Occipital lobe (tissue), 2 donors: ENCODE data around the gene MICOS13. TPM values are rescaled to one million over a fixed set of nuclear protein-coding genes. Genes with fewer than 3 reads are reported as not detected.
A peak's percentile ranks its signal among the peaks of the same experiment; 100 is the strongest.
"Not testable (repeated sequence)": the region's sequence is repeated elsewhere in the genome, so short reads cannot be mapped to it uniquely, and the experiment has no call there.

Source experiments
- DNase-seq: peaks from one replicate; lab custom pipeline; 2025; lab: John Stamatoyannopoulos, UW
- total RNA-seq: library from RNA; depleted of rRNA; stranded (reverse); fragments of >200 nt; gene quantifications from one replicate; pipeline ENCODE4 v1.2.3, GENCODE V29; 2014

The MICOS13 gene
- total RNA-seq, 1 donor from 2014 or later, result 16.2 TPM

DNA sequence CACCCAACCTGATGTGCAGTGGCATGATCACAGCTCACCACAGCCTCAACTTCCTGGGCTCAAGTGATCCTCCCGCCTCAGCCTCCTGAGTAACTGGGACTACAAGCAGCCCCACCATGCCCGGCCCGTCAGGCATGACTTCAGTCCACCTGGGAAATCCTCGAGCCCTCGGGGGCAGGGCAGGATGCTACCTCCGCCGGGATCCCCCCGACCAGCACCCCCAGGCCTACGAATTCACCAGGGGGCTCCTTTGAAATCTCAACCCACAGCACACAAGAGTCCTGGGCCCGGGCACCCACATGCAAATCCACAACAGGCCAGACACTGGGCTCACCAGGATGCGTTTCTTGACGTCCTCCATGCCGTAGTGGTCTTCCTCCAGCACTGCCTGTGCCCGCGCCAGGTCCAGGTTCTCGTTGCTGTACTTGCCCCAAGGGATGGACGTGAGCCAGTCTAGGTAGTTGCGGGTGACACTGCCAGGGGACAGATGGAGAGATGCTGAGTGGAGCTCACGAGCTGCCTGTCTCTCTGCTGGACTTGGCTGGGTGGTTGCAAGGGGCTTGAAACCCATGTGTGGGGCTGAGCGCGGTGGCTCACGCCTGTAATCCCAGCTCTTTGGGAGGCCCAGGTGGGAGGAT lies 20.3 kb upstream of the MICOS13 start:
- DNase-seq, result no peak

DNA sequence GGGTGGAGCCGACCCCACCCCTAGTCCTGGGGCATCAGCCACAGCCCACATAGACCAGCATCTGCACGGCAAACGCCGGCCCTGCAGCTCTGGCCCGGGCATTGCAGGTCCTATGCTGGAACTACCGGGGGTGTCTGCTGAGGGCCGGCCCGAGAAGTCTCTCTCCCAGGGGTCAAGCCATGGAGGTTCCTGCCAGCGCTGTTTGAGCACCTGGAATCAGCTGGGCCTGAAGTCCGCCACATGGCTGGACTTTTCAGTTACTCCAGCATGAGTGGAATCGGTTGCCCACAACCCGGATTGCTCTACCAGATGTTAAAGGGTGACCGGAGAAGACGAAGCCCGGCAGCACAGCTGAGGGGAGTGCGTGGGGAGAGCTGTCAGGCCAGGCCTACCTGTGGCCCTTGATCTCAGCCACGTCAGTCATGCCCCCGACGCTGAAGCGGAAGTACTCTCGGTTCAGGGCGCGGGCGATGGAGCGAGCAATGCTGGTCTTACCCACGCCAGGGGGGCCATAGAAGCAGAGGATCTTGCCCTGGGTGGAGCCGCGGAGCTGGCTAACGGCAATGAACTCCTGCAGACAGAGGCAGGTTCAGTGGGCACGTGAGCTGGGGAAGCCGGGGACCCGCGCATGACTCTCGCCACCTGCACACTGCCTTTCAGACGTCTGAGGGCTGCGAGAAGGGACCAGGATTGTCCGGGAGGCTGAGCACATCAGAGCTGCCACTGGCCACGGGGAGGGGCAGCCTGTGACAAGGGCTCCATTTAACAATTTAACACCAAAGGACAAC lies 18.5 kb upstream of the MICOS13 start:
- DNase-seq, result no peak

DNA sequence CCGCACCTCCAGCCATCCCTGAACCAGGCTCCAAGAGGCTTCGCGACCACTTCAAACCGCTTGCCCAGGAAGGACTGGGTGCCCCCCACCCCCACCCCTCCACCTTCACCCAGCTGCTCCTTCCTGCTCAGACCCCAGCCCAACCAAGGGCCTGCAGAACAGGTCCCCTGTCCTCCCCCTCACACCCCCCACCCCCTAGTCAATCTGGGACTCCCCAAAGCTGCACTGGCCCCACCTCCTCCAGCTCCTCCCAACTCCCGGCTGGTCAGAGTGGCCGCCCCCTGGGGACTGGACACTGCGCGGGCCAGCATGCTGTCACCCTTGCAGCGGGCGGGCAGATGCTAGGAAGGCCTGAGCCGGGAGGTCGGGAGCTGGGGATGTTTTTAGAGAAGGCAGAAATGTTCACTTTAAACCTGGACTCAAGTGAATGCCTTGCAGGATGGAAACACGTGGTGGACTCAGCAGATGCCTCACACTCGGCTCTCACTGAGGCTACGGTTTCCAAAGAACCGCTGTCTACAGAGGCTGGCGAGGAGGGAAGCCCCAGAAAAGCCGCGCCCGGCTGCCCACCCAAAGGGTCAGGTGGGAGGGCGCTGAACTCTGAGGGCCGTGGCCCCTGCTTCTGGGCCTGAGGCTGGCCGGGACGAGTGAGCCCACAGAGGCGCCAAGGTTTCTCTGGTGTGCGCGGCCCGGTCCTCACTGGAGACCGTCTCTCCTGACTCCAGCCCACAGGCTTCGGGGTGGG lies 17.7 kb upstream of the MICOS13 start:
- DNase-seq, result no peak

DNA sequence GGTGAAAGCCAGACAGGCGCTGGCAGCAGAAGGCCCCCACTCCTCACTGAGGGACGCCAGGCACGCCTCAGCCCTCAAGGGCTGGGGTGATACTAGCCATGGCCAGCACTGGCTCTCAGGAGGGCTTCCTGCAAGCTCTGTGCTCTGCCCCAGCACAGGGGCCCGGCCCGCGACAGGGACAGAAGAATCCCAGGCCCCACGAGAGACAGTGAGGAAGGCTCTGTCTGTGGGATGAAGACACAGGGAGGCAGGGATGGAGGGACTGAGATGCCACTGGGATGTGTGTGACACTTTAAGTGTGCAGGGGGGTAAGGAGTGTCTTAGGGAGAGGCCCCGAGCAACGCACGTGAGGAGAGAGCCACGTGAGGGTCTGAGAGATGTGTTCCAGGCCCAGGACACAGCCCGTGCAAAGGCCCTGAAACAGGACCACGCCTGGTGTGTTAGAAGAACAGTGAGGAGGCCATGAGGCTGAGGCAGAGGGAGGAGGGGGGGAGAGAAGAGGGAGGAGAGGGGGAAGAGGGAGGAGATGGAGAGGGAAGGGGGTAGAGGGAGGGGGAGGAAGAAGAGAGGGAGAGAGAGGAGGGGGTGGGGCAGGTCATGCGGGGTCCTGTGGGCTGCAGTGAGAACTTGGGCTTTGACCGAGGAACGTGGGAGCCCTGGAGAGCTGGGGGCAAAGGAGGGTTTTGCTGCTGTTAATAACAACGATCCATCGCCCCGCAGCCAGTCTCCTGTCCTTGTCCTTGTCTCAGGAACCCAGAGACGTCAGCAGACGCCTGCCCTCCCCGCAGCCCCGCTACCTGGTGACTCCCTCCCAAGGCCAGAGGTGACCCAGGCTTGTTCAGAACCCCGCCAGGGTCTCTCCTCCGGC lies 16.9 kb upstream of the MICOS13 start:
- no peak for DNase-seq

DNA sequence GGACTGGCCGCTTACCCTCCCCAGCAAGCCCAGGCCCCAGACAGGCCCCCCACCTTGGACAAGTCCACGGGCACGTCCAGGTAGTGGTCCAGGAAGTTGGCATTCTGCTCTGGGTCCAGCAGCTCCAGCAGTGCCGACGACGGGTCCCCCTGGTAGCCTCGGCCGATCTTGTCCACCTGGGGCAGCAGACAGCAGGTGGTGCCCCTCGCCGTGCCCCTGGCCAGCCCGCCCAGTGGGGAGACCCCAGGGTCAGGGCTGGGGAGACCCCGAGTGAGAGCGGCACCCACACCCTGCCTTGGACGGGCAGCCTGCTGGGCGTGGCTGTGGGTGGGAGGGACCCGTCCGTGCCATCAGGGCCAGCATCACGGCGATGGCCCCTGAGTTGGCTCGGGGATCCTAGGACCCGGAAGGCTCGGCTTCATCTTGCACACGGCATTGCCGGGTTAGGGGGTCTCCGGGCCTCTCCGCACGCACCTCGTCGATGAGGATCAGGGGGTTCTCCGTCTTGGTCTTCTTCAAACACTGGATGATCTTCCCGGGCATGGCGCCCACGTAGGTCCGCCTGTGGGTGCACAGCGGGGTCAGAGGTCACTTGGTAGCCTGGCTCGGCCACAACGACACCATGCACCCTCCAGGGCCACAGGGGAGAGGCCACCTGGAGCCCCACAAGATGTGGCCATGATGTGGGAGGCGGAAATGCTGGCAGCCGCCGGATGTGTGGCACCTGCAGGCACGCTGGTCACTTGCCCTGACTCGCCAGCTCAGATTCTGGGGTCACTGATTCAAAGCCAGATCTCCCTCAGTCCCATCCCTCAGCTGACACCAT lies 16.1 kb upstream of the MICOS13 start:
- DNase-seq, result no peak

DNA sequence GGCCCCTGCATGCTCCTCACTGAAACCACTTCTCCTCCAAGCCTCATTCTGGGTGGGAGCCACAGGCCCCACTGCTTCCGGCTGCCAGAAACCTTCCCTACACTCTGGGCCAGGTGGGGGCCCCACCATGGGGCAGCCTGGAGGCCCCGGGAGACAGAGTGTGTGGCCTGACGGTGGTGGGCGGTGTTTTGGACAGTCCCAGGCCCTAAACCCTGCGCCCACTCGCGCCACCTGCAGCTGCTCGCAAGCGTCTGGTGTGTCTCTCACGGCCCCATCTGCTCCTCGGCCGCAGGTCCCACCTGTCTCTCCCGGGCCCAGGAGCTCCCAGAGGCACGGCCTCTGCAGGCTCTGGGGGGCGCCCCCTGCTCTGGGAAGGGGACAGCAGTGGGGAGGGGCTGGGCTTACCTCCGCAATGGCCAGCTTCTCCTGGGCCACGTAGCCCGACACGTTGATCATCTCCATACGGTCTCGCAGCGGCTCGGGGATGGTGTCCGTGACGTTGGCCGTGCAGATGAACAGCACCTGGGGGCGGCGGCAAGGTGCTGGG lies 15.4 kb upstream of the MICOS13 start:
- DNase-seq, result no peak

DNA sequence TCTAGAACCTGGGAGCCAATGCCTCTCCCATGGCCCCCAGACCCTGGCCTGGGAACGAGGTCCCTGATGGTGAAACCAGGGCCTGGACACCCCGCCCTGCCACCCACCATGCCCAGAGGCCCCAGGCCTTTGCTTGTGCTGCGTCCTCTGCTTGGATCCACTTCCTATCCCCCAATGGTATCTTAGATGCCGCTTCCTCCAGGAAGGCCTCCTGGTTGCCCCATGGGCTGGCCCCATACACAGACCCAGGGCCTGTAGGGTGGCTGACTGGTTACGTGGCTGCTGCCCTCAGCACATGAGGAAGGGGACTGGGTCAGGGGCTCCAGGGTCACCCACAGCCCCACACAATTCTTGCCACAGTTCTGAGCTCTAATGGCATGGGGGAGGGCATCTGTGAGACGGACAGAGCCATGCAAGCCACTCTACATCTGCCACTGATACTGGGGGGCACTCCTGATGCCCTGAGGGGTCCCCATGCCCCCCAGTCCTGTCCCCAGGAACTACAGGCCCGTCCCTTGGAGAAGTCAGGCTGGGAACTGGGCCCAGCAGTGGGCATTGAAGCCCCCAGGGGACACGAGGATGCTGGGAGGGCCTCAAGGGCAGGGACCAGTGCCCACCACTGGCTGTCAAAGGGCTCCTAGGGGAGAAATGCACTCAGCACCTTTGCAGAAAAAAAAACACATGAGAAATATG lies 14.8 kb upstream of the MICOS13 start:
- no peak for DNase-seq

DNA sequence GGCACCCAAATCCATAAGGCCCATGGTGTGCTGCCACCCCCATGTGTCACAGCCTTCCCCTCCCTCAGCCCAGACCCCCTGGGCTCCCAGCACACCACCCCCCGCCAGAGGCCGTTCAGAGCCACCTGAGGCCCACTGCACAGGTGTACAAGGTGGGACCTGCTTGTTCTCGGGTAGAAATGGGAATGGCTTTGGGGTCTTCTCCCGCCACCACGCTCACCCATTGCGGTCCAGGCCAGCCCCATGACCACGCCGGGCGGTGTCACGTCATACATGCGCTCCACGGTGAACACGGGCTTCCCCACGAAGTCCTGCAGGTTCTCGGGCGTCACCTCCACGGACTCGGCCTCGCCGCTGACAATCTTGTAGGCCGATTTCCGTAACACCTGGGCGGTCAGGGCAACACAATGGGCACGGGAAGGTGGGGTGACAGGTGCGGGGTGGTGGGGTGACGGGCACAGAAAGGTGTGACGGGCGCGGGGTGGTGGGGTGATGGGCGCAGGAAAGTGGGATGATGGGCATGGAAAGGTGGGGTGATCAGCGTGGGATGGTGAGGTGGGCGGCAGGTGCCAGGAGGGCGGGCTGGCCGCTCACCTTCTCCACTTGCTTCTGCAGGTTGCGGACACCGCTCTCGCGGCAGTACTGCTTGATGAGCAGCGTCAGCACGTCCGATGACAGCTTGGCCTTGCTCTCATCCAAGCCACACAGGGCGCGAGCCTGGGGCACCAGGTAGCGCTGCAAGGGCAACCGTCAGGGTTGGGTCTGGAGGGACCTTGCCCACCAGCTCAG lies 14.0 kb upstream of the MICOS13 start:
- DNase-seq, result no peak

DNA sequence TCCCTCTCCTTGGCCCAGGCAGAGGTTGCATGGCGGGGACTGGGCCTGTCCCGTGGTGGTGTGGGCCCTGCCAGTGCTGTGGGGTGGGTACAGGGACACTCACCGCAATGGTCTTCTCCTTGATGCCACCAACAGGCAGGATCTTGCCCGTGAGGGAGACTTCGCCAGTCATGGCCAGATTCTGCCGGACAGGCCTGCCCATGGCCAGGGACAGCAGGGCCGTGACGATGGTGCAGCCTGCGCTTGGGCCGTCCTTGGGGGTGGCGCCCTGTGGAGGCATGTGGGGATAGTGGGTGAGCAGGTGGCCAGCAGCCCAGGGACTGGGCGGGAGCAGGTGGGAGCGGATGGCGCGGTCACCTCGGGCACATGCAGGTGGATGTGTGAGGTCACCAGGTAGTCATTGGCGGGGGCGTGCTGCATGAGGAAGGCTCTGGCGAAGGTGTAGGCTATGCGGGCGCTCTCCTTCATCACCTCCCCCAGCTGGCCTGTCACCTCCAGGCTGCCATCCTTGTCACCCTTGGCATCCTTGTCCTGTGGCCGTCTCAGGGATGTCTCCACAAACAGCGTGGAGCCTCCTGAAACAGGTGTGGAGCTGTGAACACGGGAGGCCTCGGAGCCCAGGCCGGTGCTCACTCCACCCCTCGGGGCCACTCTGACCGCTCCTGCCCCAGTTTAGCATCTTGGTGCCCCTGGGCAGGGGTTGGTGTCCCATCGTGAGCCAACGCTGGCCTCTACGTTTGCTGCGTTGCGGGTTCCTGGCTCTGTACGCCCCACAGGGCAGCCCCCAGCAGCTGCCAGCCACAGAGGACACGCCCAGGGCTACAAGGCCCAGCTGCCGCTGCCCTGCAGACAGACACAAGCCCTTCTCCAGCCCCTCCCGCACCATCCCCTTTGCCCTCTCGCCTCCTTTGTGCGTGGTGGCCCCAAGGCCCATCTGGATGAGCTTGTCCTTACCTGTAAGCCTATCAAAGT lies 13.2 kb upstream of the MICOS13 start:
- no peak for DNase-seq

DNA sequence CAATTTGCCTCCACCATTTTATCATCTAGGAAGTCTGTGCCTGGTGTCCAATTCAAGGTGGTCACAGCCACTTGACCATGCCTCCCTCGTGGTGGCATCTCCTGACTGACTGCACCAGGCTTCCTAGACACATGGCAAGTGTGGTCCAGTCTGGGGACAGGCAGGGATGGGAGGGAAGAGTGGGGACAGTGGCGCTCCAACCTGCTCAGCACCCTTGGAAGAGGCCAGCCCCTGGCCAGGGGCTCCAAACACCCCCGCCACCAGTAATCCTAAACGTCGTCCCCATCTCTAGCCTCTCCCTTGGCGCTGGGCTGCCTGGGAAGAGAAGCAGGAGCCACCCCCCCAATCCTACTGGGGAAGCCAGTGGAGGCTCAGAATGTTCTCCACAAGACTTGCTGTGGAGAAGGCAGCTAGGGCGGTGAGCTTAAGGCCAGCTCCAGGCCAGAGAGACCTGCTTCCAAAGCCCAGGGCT lies 12.4 kb upstream of the MICOS13 start:
- DNase-seq, result no peak

DNA sequence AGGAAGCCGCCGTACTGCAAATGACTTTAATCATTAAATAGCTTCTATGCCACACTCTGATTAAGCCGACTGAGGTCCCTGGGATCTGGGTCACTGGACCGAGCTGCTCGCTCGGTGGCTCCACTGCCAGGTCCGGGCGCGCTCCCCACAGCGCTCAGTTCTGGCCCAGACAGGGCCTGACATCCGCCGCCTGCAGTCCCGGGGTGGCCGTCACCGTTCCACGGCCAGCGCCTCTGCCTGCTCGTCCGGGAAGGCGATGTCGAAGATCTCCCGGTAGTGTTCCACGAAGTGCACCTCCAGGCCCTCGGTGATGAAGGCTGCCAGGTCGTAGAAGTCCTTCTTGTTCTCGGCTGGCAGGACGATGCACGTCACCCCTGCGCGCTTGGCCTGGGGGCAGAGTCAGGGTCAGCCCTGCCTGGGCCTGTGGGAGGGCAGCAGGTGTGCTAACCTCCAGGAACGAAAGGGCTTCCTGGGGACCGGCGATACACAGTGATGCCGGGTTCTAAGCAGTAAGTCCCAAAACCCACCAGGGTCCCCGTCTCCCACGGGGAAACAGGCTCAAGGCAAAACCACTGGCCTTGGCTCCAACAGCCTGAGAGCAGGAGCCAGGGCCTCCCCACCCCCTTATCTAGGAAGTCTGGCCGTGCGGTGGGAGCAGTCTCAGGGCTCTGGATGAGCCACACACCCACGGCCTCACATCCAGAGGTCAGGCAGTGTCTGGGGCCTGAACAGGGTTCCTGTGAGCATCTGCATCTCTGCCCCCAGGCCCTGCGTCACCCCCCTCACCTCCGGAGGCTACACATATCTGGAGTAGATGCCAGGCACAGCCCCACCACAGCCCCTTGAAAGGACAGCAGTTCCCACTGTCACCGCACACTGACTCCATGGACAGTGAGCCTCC lies 11.8 kb upstream of the MICOS13 start:
- no peak for DNase-seq

DNA sequence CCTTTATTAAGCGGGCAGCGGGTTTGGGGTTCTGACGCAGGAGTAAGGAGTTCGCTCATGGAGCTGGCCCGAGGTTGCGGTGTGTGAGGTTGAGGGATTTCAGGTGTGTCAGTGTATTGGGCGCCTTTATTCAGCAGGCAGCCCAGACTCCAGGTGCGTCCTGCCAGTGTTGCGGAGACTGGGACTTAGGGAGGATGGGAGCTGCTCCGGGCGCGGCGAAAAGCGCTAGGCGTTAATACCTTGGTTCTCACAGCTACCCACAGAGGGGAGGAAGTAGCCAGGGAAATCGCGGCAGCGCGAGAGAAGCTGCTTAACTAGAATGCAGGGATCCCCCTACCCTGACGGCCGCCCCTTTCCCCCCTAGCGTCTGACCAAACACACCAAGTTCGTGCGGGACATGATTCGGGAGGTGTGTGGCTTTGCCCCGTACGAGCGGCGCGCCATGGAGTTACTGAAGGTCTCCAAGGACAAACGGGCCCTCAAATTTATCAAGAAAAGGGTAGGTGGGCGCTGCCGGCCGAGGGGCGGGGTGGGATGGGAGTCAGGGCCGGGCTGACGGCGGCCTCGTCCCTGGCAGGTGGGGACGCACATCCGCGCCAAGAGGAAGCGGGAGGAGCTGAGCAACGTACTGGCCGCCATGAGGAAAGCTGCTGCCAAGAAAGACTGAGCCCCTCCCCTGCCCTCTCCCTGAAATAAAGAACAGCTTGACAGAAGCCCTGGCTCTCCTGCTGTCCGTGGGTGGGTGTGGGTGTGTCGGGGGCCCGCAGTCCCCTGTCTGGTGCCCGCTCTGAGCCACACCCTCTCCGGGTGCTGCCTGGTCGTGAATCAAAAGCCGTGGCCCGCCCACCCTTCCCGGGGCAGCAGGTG lies 10.9 kb upstream of the MICOS13 start:
- DNase-seq, result no peak

DNA sequence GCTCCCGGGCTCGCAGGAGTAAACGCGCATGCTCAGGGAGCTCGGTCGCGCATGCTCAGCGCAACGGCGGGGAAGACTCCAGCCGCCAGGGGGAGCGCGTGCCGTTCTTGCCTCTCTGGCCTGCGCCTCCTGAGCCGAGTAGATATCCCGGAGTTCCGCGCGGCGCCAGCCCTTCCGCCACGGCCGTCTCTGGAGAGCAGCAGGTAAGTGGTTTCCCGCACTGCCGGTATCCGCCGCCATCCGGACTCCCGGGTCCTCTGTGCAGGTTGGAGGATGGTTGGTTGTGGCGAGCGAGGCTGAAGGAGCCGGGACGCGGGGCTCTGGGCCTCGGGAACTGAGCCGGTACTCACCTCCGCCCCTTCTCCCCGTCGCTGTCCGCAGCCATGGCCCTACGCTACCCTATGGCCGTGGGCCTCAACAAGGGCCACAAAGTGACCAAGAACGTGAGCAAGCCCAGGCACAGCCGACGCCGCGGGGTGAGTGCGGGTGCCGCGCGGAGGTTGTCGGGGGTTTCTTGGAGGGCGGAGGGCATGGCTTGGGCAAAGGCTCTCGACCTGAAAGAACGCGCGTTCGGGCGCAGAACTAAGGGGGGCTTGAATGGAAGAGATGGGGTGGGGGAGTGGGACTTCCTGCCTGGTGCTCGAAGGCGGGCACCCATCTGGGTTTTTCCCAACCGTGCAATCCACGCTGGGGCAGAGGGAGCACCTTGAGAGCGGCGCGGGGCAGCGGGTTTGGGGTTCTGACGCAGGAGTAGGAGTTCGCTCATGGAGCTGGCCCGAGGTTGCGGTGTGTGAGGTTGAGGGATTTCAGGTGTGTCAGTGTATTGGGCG lies 10.0 kb upstream of the MICOS13 start, which contains the start of gene RPL36:
Gene RPL36 (plus strand): TSS at position 171 of the 830 bp plus-strand sequence. CDS start 213 bp downstream, at position 384.
- peak; percentile 92 for DNase-seq

DNA sequence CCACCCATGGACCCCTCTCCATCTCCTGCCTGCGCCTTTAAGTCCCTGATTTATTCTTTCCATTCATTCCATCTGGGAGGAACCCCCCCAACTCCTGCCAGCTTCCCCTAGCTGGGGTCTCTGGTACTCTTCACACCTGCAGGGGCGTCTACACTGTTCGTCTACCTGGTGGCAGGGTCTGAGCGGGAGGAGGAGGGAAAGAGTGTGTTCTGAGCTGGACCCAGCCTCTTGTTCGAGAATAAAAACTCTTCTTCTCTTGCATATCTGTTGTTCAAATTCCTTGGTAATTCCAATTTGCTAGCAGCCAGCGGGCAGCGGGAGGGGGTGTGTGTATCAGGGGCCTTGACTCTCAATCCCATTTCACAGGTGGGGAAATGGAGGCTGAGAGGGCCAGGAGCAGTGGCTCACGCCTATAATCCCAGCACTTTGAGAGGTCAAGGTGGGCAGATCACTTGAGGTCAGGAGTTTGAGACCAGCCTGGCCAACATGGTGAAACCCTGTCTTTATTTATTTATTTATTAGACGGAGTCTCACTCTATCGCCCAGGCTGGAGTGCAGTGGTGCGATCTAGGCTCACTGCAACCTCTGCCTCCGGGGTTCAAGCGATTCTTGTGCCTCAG lies 8.1 kb upstream of the MICOS13 start:
- DNase-seq, result not testable (repeated sequence)
